NCI-H2081 treated with DMSO at 0.1 percent for 48 hours (cell line): ENCODE data around the gene ACSL3.
"Not testable (repeated sequence)": the region's sequence is repeated elsewhere in the genome, so short reads cannot be mapped to it uniquely, and the experiment has no call there.

Experiments
- DNase-seq: peaks from one replicate; lab custom pipeline; 2025; lab: John Stamatoyannopoulos, UW

The ACSL3 gene

GRCh38 chr2:222912117-222912516 lies 51.3 kb downstream of the ACSL3 start:
- no peak for DNase-seq

DNA sequence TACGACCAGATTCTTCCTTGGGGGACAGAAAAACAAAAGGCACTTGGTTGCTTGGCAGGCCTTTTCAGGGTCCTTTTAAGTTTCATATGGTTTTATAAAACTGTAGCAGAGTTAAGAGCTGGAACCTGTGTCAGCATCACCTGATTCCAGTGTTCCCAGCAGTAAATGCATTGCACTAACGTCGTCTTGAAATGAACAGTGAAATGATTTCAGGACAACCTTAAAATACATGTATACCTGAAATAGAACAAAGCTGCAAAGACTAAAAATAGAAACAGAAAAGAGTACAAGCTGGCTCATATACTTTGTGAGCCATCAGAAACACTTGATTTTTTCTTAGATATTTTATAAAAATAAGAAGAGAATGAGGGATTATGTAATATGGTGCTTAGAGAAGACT lies 51.9 kb downstream of the ACSL3 start:
- no peak for DNase-seq

- no peak for DNase-seq
These were observed 54.5 kb downstream of the ACSL3 start for GRCh38 chr2:222915092-222915957.

DNA sequence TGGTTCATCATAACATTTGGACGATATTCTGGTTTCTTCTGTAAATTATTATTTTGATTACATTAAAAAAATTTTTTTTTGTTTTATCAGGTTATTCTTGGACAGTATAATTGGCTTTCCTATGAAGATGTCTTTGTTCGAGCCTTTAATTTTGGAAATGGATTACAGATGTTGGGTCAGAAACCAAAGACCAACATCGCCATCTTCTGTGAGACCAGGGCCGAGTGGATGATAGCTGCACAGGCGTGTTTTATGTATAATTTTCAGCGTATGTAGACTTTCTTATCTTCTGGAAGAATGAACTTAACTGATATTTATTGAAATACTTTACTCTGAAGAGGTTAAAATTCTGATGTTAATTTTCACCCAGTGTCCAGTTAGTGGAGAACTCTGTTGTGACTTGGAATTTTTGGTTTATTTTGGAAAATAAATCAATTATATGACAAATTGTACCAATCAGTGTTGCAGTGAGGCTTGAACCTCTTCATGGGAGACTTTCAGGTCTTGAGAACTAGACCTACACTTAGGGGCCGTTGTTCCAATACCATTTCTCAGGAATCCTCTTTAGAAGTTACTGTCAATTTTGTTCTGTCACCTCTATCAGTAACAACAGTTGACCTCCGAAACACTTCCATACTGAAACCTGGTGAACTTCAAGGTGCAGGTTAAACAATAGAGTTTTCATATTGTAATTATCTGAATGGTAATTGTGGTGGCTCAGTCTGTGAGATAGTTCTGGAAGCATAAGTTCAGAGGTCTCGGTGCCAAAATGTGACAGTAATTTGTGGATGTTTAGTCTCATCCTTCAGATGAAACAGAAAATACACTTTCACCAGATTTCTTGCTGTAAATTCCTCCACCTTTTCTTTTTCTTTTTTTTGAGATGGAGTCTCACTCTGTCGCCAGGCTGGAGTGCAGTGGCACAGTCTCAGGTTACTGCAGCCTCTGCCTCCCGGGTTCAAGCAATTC lies 55.7 kb downstream of the ACSL3 start:
- DNase-seq = no peak

GRCh38 chr2:222917212-222917611 lies 56.4 kb downstream of the ACSL3 start:
- not testable (repeated sequence) for DNase-seq

DNA sequence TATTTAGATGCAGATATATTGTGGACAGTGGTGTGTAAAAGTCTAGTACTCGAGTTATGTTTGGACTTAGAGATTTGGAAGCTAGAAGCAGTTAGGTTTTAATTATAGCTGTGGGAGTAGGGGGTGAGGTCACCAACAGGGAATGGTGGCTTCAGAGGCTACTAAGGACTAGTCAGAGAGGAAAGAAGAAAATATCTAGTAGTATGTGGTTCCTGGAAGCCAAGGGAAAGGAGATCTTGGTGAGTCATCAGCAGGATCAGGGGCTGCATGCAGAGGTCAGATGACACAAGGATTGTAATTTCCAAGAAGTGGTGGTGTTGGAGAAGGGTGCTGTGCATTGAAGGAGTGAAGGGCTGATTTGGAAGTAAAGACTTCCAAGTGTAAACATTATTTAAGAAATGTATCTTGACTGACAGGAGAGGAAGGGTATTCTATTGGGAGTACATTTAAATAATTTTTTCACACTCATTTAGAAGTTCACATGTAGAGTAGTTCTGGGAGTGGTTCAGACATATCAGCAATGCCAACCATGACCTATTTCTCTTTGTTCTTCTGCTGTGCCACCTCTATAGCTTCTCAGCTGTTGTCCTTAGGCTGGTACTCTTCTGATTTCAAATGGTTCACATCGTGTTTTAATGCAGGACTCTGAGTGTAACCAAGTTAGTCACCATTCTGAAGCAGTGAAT lies 59.1 kb downstream of the ACSL3 start:
- no peak for DNase-seq

DNA sequence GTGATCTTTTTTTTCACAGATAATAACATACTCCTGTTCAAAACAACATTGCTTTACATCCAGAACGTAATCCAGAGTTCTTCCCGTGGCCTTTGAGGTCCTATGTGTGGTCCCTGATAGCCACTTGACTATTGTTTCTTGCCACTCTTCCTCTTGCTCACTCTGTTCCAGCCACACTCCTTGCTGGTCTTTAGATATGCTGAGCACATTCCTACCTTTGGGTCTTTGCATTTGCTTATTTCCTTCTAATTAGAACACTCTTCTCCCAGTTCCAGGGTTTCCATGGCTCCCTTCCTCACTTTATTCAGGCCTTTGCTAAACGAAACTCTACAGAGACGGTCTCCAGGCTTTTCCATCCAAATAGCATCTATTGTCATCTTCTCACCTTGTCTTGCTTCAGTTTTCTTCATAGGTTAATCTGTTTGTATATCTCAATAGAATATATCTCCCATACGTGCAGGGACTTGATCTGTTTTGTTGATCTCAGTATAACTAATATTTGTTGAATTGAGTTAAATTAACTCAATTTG lies 59.9 kb downstream of the ACSL3 start:
- DNase-seq = no peak

- DNase-seq = no peak
These were observed 61.4 kb downstream of the ACSL3 start for GRCh38 chr2:222922019-222922800.

GRCh38 chr2:222926915-222927314 lies 66.1 kb downstream of the ACSL3 start:
- no peak for DNase-seq

DNA sequence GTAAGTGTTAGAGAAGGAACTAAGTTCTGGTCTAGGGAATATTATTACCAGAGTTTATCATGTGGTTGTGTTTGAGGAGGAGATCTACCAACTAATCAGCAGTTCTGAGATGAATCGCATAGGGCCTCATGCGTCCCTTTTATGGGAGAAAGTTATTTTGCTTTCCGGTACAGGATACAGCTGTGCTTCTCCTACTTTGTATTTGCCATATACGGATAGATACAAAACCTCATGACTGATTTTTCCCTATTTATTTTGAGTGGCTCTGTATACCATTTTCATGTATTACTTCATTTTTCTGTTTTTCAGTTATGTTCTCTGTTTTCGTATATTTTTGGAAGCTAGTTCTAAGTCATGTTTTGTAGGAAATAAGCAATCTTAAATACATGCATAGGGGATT lies 66.8 kb downstream of the ACSL3 start:
- no peak for DNase-seq

- DNase-seq = no peak
These were observed 67.5 kb downstream of the ACSL3 start for GRCh38 chr2:222928335-222928734.

GRCh38 chr2:222930862-222931261 lies 70.0 kb downstream of the ACSL3 start:
- no peak for DNase-seq

- DNase-seq = no peak
These were observed 70.8 kb downstream of the ACSL3 start for GRCh38 chr2:222931659-222932058.

DNA sequence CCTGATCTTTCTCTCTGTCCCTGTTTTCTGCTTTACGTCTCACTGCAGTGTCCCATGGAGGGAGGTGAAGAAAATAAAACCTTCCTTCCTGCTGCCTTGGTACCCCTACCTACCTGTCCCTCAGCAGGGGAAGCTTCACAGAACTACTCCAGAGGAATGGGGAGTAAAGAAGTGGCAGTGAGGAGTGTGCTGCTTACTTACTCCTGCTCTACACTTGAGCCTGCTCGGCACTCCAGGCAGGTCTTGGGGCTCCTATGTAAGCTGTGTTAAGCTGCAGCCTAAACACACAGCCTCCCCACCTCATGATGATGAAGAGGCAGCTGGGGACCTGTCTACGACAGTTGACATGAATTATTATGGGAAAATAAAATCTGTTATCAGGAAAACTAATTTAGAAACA lies 72.6 kb downstream of the ACSL3 start:
- DNase-seq = no peak

DNA sequence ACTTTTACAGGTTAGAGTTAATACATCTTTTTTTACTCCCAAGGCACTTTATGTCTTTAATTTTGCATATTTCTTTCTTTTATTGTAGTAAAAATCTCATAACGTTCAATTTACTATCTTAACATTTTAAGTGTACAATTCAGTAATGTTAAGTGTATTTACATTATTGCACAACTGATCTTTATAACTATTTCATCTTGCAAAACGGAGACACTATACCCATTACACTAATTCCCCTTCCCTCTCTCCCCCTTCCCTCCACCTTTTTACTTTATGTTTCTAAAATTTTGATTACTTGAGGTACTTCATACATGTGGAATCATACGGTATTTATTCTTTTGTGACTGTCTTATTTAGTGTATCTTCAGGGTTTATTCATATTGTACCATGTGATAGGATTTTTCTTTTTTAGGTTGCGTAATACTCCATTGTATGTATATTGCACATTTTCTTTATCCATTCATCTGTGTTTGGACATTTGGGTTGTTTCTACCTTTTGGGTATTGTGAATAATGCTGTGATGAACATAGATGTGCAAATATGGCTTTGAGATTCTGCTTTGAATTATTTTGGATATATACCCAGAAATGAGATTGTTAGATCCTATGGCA lies 75.0 kb downstream of the ACSL3 start:
- no peak for DNase-seq

GRCh38 chr2:222936705-222937104 lies 75.9 kb downstream of the ACSL3 start:
- DNase-seq = no peak

GRCh38 chr2:222938327-222938726 lies 77.5 kb downstream of the ACSL3 start:
- no peak for DNase-seq

- DNase-seq = no peak
These were observed 78.5 kb downstream of the ACSL3 start for GRCh38 chr2:222939208-222939856.

- no peak for DNase-seq
These were observed 79.1 kb downstream of the ACSL3 start for GRCh38 chr2:222939979-222940378.

- DNase-seq = no peak
These were observed 80.7 kb downstream of the ACSL3 start for GRCh38 chr2:222941510-222942032.
